AML-193 (cell line): ENCODE data around the gene C6orf15.

Experiments used
- DNase-seq, 2 experiments: peaks; one replicate each; lab custom pipeline; 2025; lab: John Stamatoyannopoulos, UW

C6orf15 gene

DNA sequence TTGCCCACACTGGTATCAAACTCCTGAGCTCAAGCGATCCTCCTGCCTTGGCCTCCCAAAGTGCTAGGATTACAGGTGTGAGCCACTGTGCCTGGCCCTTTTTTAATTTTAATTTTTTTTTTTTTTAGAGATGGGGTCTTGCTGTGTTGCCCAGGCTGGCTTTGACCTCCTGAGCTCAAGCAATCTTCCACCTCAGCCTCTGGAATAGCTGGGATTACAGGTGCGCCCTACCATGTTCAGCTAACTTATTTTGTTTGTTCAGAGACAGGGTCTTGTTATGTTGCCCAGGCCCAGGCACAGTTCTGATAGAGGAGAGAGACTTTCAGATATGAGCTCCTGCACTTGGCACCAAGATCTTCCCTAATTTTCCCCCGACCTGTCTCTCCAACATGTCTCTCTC lies 18.4 kb upstream of the C6orf15 start:
- no peak for DNase-seq

DNA sequence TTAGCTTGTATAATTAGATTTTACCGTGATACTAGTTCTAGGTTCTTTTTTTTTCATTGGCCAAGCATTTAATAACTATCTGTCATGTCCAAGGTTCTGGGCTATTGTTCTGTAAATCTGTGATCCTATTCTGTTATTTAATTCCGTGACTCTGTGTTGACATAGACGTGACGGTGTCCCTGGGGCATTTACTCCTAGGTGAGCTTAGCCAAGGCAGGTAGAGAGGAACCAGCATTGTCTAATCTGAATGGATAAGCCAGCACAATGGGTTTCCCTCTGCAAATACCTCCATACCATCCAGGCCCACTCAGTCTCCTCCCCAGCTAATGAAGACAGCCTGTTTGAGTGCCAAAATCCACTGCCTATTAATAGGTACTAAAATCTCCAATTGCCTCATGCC lies 16.8 kb upstream of the C6orf15 start:
- DNase-seq = no peak

DNA sequence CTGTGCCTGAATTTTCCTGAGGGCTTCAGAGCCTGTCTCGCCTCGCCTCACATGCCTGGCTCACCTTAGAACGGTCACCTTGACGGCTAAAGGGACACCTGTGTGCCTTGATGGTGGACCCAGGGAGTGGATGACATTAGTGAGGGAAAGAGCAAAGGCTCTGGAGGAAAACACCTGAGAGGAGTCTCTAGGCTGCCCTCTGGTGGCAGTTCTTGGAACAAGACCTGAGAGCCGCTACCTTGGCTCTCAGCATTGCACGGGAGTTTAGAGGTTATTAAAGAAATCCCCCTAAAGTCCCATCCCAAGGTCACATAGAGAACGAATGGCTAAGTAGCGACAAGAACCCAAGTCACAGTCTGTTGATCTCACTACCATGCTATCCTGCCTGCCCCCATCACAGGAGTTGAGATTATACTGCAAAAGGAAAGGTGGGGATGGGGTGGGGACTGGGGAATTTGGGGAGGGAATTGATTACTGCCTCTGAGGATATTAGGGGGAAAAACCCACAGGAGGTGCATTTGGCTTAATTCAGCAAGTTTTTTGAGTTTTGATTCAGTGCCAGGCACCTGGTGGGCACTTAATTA lies 15.8 kb upstream of the C6orf15 start:
- DNase-seq = peak; percentile 19 to 40

DNA sequence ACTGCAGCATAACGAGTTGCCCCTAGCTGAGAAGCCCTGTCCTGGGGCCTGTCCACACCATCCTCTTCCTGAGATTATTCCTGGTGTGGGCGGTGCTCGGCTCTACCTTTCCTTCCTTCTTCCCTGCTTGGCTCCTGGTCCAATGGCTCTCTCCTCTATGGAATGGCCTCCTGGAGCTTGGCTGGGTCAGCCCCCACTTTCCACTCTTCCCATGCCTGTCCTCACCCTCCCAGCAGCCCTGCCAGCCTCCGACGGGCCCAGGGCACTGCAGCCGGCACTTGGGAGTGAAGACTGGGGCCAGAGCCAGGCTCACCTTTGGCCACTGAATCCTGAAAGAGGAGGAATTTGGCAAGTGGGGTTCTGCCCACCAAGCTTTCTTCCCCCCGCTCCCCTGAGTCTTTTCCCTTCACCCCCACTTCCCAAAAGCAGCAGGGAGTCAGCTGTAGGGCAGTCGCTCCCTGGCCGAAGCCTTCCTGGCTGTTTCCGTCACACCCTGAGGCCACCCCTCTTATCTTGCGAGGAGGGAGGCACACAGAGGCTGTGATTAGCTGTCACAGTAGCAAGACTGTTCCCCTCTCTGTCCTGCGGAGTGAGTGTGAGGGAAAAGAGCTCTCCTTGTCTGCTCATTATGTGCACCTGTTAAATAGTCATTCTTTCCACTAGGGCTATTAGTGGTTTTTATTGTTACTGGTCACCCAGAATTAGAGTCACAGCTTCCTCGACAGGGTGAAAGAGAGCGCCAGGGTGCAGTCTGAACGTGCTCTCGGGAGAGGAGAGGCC lies 14.2 kb upstream of the C6orf15 start:
- no peak for DNase-seq

DNA sequence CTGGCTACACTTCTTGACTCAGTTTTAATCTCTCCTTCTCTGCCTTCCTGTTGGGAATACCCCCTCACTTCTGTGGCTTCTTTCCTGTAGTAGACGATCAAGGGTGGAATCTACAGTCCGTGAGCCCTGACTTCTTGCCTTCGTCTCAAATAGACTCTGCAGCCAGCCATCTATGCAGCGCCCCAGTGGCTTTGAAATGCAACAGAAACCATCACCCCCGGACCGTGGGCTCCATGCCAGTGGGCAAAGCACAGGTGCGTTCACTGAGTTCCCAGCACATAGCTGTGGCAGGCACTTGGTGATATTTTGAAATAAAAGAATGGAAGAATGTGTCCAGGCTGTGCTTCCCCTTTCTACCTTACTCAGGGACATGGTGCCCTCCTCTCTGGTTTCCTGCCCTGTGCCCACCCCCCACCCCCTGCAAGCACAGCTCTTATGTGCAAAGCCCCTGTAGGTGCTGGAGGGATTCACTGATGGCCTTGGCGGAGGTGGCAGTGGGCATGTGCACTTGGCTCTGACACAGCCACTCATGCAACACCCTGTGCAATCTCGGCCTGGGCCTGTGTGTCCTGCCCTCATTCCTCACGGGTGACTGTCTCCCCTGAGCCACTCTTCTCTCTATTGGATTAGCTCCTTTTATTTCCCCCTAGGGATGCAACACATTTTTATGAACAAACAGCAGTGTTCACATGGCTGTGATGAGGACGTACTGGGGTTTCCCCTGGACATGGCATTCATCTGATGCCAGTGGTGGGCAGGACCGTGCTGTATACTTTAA lies 13.4 kb upstream of the C6orf15 start:
- no peak for DNase-seq

DNA sequence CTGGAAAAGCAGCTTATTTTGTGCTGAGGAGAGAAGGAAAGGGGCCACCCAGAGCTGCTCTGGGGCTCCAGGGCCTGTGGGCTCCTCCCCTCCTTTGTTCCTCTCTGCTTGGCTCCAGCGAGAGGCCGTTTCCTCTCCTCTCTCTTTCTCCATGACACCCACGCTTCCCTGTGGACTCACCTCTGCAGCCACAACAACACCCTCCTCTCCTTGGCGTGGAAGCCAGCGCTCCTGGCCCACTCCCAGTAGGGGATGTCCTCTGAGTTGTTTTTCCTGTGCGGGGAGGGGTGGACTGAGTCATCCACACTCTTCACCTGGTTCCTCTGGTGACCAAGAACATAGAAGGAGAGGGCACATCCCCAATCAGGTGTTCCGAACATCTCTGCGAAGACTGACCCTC lies 12.8 kb upstream of the C6orf15 start:
- DNase-seq = no peak

DNA sequence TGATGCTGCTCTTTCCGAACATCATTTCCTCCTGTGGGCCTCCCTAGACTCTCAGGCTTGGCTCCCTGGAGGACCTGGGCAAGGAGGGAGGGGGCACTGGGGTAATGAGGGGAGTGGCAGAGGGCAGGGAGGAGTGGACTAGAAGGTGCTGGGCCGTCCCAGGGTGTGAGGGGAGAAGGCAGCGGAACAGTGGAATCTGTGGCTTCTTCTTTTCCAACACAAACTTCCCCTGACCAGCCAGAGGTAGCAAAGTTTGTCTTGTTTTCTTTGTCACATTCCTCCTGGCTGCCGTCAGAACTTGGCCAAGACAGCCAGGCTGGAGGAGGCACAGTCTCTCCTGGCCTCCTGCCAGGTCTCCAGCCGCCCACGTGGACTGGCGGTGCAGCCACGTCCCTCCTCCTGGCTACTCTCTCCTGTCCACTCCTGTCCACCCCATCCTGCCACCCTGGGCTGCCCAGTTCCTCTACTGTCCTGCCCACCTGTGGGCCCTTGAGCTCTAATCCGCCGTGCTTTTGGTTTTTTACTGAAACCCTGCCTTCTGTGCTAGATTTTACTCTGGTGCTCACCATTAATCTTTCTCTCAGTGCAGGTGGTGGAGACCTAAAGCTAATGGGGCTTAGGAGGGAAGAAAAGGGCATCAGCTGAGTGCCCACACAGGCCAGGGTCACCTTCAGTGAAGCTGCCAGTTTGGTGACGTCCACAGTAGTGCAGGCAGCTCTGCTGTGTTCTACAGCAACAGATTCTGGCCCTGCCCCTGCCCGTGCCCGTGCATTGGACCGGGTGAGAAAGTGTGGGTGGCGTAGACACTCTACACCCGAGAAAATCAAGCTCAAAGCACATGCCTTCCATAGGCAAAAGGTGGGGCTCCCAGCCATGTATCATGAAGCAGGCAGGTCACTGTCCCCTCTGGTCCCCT lies 10.7 kb upstream of the C6orf15 start:
- DNase-seq = no peak

DNA sequence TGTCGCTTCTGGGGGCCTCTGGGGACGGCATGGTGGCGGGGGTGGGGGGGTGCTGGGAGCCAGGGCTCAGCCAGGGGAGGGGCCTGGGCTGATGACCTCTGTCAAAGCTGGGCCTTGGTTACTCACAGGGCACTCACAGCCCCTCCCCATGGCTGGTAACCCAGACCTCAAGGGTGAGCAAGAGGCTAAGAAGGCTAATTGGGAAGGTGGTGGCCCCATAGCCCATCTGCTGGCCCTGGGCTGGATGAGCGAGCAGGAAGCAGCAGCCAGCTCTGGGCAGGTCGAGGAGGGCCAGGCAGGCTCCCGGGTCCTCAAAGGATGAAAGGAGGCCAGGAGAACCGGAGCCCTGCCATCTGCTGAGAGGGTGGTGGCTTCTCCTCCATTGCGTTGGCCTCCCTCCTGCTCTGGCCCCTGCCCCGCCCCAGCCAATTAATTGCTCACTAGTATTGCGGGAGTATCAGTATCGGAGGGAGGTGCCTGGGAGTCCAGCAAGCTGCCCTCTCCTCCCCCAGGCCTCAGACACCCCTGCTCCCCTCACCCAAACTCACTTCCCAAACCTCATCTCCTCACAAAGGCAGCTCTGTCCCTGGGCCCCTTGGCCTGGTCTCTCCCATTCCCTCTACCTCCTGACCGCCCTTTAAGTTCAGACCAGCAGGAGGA lies 8.9 kb upstream of the C6orf15 start:
- no peak for DNase-seq

DNA sequence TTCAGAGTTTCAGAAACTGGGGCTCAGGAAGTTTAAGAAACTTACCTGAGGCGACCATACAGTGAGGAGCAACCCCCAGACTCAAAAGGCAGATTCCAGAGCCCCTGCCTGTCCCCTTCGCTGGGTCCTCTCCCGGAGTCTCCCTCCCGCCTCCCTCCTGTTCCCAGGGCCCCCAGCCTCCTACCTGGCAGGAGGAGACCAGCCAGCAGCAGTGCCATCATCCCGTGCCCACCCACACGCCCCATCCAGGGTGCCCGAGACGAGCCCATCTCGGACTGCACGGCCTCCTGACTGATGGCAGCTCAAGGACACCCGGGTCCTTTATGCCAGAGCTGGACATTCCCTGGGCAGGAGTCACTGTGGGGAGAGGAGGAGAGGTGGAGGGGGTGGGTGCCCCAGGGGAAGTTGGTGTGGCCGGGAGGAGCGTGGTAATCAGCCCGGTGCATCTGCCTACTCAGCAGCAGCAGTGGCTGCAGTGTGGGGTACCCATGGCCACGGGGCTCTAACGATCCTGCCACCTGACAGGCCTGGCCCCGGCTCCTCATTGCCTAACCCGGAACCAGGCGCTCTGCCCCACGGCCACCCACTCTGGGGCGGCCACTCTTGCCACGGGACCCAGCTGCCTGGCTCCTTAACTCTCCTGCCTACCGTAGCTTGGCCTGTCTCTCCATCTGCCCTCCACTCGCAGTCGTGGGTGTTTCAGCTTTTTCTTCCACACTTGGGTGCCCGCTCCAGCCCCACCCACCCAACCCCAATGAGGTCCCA lies 8.0 kb upstream of the C6orf15 start, which contains the start of gene CDSN:
Gene CDSN (minus strand): TSS at position 296 of the 765 bp plus-strand sequence. CDS start 27 bp downstream, at position 269.
- no peak for DNase-seq

DNA sequence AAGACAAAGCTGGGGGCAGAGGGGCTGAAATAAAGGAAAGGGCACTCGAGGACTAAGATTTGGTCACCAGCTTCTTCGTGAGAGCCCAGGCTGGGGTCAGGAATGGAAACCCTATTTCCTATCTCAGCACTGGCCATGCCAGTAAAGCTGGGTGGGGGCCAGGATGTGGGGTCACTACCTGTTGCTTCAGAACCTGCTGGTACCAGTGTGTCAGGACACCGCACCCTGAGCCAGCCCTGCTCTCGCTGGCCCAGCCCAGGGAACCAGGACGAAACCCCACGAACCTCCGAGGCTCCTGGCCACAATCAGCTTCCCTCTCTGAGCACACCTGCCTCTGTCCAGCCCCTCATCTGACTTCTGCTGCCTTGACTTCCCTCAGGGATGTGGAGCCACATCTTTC lies 5.8 kb upstream of the C6orf15 start:
- no peak for DNase-seq

DNA sequence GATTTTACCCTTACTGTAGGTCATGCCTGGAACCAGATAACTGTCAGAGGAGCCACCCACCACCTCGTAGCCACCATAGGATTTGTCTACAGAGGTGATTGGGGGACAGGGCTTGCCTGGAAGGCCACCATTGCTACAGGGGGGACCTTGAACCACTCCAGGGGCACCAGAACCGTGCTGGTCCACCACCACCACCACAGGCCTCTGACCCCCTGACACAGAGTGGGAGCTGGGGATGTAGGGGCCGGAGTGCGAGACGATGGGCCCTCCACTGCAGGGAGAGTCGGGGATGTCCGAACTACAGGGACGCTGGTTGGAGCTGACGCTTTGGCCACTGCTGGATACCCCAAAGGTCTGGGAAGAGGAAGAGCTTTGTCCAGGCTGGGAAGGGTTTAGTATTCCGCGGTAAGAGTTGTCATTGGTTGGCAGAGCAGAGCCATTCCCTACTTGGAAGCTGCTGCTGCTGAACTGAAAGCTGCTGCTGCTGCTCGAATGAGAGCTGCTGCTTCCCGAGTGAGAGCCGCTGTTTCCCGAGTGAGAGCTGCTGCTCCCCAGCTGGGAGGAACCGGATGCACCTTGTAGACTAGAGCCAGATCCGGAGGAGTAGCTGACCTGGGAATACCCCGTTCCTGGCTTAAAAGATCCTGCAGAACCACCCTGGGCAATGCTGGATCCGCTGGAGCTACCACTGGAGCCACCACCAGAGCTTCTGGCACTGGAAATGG lies 4.4 kb upstream of the C6orf15 start:
- no peak for DNase-seq

DNA sequence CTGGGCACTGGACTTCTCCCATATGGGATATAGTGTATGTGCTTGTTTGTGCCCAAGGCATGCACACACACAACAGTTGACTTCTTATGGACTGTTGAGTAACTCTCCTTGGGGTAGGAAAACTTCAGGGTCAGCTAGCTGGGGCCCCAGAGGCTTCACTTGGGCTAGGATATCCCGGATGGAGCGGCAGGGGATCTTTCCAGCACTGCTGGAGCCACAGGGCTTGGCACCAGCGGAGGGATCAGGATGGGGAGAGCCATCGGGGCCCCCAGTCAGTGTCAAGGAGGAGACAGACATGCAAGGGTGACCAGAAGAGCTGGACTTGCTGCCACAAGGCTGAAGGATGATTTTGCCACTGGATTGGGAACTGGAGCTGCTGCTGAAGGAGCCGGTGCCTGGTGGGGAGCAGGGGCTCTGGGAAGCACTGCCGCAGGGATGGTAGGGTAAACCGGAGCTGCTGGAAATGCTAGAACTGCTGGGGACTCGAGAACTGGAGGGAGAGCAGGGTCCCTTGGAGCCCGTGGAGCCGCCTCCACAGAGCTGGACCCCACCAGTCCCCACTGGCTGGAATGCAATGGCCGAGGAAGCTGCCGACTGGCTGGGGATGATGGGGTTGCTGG lies 3.7 kb upstream of the C6orf15 start:
- no peak for DNase-seq

DNA sequence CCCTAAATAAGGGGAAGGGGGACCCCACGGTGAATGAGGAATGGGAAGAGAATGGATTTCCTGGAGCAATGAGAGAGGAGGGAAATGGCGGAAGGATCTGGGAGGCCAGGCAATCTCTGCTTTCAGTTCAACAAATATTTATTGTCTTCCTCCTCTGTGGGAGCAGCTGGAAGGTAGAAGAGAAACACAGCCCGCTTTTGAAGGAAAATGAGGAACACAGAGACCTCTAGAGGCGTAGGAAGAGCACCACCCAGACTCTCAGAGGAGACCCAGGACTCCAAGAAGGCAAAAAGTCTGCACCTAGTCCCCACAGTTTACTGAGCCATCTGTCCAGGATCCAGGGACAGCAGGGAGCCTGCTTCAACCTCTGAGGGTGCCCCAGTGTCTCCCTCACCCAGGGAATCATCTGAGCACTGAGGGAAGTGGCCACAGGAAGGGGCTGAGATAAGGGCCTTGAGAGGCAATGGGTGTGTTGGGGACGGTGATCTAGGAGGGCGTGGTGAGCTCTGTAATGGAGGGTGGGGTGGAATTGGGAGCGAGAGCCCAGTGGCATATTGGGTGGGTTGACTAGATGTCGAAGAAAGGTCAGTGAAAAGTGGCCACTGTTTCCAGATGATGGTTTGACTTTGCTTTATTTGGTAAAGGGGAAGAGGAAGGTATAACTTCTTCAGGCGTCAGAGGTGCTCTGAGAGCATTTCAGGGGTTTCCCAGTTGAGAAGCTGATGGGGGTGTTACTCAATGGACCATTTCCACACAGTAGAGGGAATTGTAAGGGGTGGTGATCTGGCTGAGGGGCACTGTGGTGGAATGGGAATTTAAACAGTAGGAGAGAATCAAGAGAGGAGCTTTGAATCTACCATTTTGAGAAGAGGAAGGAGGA lies 2.8 kb upstream of the C6orf15 start:
- DNase-seq = peak in 1 of 2 experiments; percentile 6

DNA sequence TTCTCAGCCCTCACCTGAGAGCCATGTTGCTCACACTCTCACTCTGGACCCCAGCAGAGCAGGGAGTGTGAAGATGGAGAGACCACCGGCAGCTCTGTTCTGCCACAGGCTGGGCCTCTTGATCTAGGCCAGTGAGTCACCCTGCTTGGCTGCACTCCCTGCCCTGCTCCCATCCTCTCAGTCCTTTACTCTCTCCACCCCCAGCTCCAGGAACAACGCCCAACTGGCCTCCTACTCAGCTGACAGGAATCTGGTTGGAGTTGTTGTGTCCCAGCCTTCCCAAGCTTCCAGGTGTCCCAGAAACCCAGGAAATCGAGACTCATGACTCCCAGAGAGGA lies 2.1 kb upstream of the C6orf15 start, which contains the start of gene PSORS1C1:
Gene PSORS1C1 (plus strand): TSS at position 260 of the 338 bp plus-strand sequence. CDS start 14,833 bp downstream, outside the sequence.
- DNase-seq = no peak

DNA sequence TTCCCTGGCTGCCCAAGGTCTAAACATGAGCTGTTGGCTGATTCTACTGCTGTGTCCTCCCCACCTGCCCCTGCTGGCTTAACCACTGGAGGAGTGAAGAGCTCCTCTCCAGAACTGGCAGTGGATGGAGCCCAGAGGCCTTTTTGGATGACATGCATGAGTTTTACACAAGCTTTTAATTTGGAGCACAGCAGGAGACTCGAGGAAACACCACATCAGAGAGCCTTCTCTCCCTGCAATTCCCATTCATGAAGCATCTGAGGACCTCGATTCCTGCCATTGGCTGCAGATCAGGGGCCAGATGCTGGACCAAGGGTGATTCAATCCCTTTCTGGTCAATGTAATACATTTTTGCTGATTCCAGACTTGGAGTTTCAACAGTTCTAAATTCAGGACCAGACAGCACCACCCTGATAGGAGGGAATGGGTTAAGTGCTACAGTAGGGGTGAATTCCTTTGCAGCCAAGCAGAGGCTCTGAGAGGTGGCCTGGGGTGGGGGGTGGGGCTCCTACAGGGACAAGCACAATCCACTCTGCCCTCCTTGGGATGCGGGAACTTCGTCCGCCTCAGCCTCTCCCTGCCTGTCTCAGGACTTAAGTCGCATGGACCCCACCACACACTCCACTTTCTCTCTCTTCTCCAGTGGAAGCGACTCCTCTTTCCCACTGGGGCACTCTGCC lies 1.6 kb upstream of the C6orf15 start:
- no peak for DNase-seq

DNA sequence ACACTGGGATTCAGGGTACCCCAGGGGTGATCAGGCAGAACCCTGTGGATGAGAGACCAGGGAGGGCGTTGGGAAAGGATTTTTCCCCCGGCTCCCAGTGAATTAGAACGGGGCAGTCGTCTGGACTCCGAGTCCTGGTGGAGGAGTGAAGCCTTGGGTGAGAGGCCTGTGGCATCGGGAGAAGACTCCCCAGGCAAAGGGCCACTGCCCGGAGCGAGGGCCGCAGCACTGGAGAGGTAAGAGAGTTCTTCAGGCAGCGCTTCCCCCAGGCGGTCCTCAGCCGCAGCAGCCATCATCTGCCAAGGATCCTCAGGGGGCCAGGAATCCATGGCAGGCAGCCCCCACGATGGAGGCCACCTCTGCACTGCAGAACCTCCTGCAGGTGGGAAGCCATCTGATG lies 663 bp downstream of the C6orf15 start:
- no peak for DNase-seq

DNA sequence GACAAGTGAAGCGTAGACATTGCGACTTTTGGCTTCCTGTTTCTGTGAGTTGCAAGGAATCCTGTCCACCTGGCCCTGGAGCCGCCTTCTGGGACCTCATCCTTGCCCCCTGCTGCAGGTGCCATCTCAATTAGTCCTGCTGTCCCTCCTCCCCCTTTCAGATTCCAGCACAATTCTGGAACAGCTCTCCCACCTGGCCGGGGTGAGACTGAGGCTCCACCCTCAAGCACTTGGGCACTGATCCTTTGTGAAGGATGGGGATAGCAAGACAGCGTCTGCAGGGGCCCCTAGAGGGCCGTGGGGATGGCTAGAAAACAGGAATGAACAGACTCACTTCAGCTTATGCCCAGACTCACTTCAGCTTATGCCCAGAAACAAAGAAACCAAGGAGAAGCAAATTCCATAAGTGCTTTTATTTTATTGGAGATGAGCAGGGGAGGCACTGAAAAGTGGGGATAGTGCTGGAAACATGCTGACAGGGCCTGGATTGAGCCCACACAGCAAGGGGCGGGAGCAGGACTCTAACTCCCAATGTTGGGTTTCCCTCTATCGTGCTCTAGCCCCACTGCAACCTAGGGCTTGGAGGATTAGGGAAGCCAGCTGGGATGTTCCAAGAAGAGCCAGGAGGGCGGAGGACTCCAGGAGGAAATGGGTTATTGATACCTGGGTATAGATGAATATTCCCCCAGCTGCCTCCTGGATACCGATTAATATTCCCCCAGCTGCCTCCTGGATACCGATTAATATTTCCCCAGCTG lies 1.4 kb downstream of the C6orf15 start:
- no peak for DNase-seq
